SK-N-SH (cell line): ENCODE data around the gene NOP9. TPM values are rescaled to one million over a fixed set of nuclear protein-coding genes. Genes with fewer than 3 reads are reported as not detected.

Experiments
- CTCF ChIA-PET: fragments of 300-600, 350-600 bp; formaldehyde crosslinking; extraction: SDS; loops from one replicate; lab custom pipeline; 2021; lab: Yijun Ruan, JAX
- POLR2A ChIA-PET: fragments of 350-600 bp; sonication (Branson Sonifier 250); formaldehyde crosslinking; extraction: SDS; loops from one replicate; lab custom pipeline; 2020; ENCODE audit warnings: antibody characterized with exemption, inconsistent platforms; lab: Yijun Ruan, JAX
- DNase-seq: peaks from one replicate; pipeline ENCODE4 v3.0.0; 2012
- H2AFZ ChIP-seq: fragments of 200-600 bp; sonication (generic); 2 replicates; pipeline ENCODE4 v1.8.1; 2016; ENCODE audit warnings: antibody characterized with exemption, mild to moderate bottlenecking, low read depth
- H3F3A ChIP-seq: fragments of 200-600 bp; sonication (generic); replicated peaks from 2 replicates; pipeline ENCODE3; 2016; ENCODE audit warnings: antibody characterized with exemption, mild to moderate bottlenecking; ENCODE audit not compliant: insufficient read depth
- H3K27ac ChIP-seq, 2 experiments: fragments of 200-500 bp in 1 of 2; fragments of 200-600 bp in 1 of 2; sonication (Bioruptor generic) in 1 of 2; sonication (generic), shearing (Covaris generic) in 1 of 2; 2 replicates each; pipeline versions ENCODE4 v1.5.1 to v1.6.1; 2014 to 2016; ENCODE audit warnings: low read depth in 2 of 2, inconsistent platforms in 1 of 2, low read length in 1 of 2, mild to moderate bottlenecking in 1 of 2, mixed read lengths in 1 of 2
- H3K27me3 ChIP-seq: fragments of 200-600 bp; sonication (generic), shearing (Covaris generic); 2 replicates; pipeline ENCODE4 v1.6.1; 2016; ENCODE audit warnings: mixed run types; ENCODE audit not compliant: insufficient read depth
- H3K36me3 ChIP-seq, 2 experiments: fragments of 200-500 bp in 1 of 2; fragments of 200-600 bp in 1 of 2; sonication (Bioruptor generic) in 1 of 2; sonication (generic) in 1 of 2; replicated peaks in 1 of 2; 2 replicates each; pipeline versions ENCODE3 to v1.5.1; 2014 to 2016; ENCODE audit warnings: low read length in 1 of 2, mild to moderate bottlenecking in 1 of 2; ENCODE audit not compliant: insufficient read depth in 2 of 2, control insufficient read depth in 1 of 2
- H3K4me1 ChIP-seq, 2 experiments: fragments of 200-500 bp in 1 of 2; fragments of 200-600 bp in 1 of 2; sonication (Bioruptor generic) in 1 of 2; sonication (generic), shearing (Covaris generic) in 1 of 2; 2 replicates each; pipeline versions ENCODE4 v1.5.1 to v1.6.1; 2014 to 2016; ENCODE audit warnings: low read depth in 1 of 2, low read length in 1 of 2, mixed run types in 1 of 2; ENCODE audit not compliant: insufficient read depth in 2 of 2, control insufficient read depth in 1 of 2
- H3K4me2 ChIP-seq: fragments of 200-600 bp; sonication (generic), shearing (Covaris generic); 2 replicates; pipeline ENCODE4 v1.6.1; 2017; ENCODE audit warnings: mixed run types
- H3K4me3 ChIP-seq, 2 experiments: fragments of 200-500 bp in 1 of 2; fragments of 200-600 bp in 1 of 2; sonication (Bioruptor generic) in 1 of 2; sonication (generic), shearing (Covaris generic) in 1 of 2; 2 replicates each; pipeline versions ENCODE4 v1.5.1 to v1.8.1; 2014 to 2016; ENCODE audit warnings: low read depth in 2 of 2, inconsistent platforms in 1 of 2, low read length in 1 of 2, mild to moderate bottlenecking in 1 of 2, mixed read lengths in 1 of 2, moderate library complexity in 1 of 2
- H3K79me2 ChIP-seq: fragments of 200-600 bp; sonication (generic); 2 replicates; pipeline ENCODE4 v1.8.1; 2017; ENCODE audit warnings: mild to moderate bottlenecking; ENCODE audit not compliant: insufficient read depth
- H3K9ac ChIP-seq: fragments of 200-600 bp; sonication (generic); 2 replicates; pipeline ENCODE4 v1.6.1; 2017; ENCODE audit warnings: mixed run types
- H3K9me2 ChIP-seq: fragments of 200-600 bp; sonication (generic); 2 replicates; pipeline ENCODE4 v1.6.1; 2017; ENCODE audit warnings: mixed run types
- H3K9me3 ChIP-seq: fragments of 200-600 bp; sonication (generic); 2 replicates; pipeline ENCODE4 v1.6.1; 2017; ENCODE audit warnings: mixed run types, mild to moderate bottlenecking, moderate library complexity
- H4K20me1 ChIP-seq: fragments of 200-600 bp; sonication (generic); 2 replicates; pipeline ENCODE4 v1.6.1; 2017; ENCODE audit warnings: mild to moderate bottlenecking, mixed run types; ENCODE audit not compliant: insufficient read depth
- CHD2 ChIP-seq: fragments of 150-350 bp; IDR thresholded peaks from 2 replicates; pipeline ENCODE4 v1.6.1; 2018; ENCODE audit warnings: low read length; ENCODE audit not compliant: partially characterized antibody
- ELF1 ChIP-seq: IDR thresholded peaks from 2 replicates; pipeline ENCODE4 v1.4.0; 2012
- EP300 ChIP-seq, 2 experiments: IDR thresholded peaks; 2 replicates each; pipeline versions ENCODE4 v1.4.0 to v1.6.1; 2012; ENCODE audit warnings: borderline replicate concordance in 1 of 2, low read depth in 1 of 2, low read length in 1 of 2
- EZH2phosphoT487 ChIP-seq: fragments of 200-600 bp; sonication (generic); IDR thresholded peaks from 2 replicates; pipeline ENCODE4 v1.6.1; 2017; ENCODE audit warnings: low read depth, mixed run types, mild to moderate bottlenecking, antibody characterized with exemption, moderate library complexity, borderline replicate concordance
- FOXJ3 ChIP-seq: sonication (generic); formaldehyde crosslinking; IDR thresholded peaks from 2 replicates; pipeline ENCODE4 v1.5.1; 2020; ENCODE audit warnings: mild to moderate bottlenecking, missing genetic modification reagents
- GABPA ChIP-seq: IDR thresholded peaks from 2 replicates; pipeline ENCODE4 v1.4.0; 2012; ENCODE audit warnings: low read depth, mild to moderate bottlenecking
- IRF3 ChIP-seq: fragments of 150-350 bp; IDR thresholded peaks from 2 replicates; pipeline ENCODE4 v1.6.1; 2016; ENCODE audit warnings: mild to moderate bottlenecking, low read depth, low read length
- JUND ChIP-seq: IDR thresholded peaks from 2 replicates; pipeline ENCODE4 v1.4.0; 2012
- NFIC ChIP-seq: IDR thresholded peaks from 2 replicates; pipeline ENCODE4 v1.4.0; 2012; ENCODE audit warnings: borderline replicate concordance
- POLR2AphosphoS5 ChIP-seq: IDR thresholded peaks from 2 replicates; pipeline ENCODE4 v1.6.1; 2012; ENCODE audit warnings: low read depth, low read length
- RCOR1 ChIP-seq: fragments of 150-350 bp; IDR thresholded peaks from 2 replicates; pipeline ENCODE4 v1.6.1; 2017; ENCODE audit warnings: antibody characterized with exemption, low read length
- RFX5 ChIP-seq: IDR thresholded peaks from 2 replicates; pipeline ENCODE4 v1.6.1; 2012; ENCODE audit warnings: mild to moderate bottlenecking, improper control_type of control experiment, low read length
- RXRA ChIP-seq: IDR thresholded peaks from 2 replicates; pipeline ENCODE4 v1.4.0; 2012; ENCODE audit warnings: low read depth, mild to moderate bottlenecking, borderline replicate concordance
- TAF1 ChIP-seq: IDR thresholded peaks from 2 replicates; pipeline ENCODE4 v1.6.1; 2012; ENCODE audit warnings: low read depth, mild to moderate bottlenecking, low read length, moderate library complexity, borderline replicate concordance
- TCF12 ChIP-seq: IDR thresholded peaks from 2 replicates; pipeline ENCODE4 v1.4.0; 2012
- TEAD4 ChIP-seq: IDR thresholded peaks from 2 replicates; pipeline ENCODE4 v1.4.0; 2012; ENCODE audit warnings: mild to moderate bottlenecking, borderline replicate concordance; ENCODE audit not compliant: insufficient read depth
- WGBS: methylation state at CpG from one replicate; pipeline ENCODE4 v1.1.6; 2017; ENCODE audit warnings: low lambda C conversion rate; 5-methylcytosine and 5-hydroxymethylcytosine counted together
- polyA plus RNA-seq, 3 experiments: library from polyadenylated mRNA; depleted of rRNA; stranded (reverse); fragments of >200 nt; gene quantifications; 2 replicates each; pipeline ENCODE4 v1.2.3, GENCODE V29; 2012
- TF ChIP-seq, protein P1 (sequence below): IDR thresholded peaks from 2 replicates; pipeline ENCODE4 v1.4.0; 2012; ENCODE audit warnings: low read depth
- TF ChIP-seq, protein P2 (sequence below): IDR thresholded peaks from 2 replicates; pipeline ENCODE4; 2012
- TF ChIP-seq, protein P3 (sequence below): fragments of 150-350 bp; IDR thresholded peaks from 2 replicates; pipeline ENCODE4 v1.6.1; 2017; ENCODE audit warnings: antibody characterized with exemption, low read length, low read depth, borderline replicate concordance
- TF ChIP-seq, protein P4 (sequence below): fragments of 200-600 bp; sonication (generic); IDR thresholded peaks from 2 replicates; pipeline ENCODE4 v1.6.1; 2017; ENCODE audit warnings: antibody characterized with exemption, mild to moderate bottlenecking, moderate library complexity

NOP9 gene
- polyA plus RNA-seq, 1 of the 3 experiments (the other 2 are of a cell fraction): 11.9 TPM

DNA sequence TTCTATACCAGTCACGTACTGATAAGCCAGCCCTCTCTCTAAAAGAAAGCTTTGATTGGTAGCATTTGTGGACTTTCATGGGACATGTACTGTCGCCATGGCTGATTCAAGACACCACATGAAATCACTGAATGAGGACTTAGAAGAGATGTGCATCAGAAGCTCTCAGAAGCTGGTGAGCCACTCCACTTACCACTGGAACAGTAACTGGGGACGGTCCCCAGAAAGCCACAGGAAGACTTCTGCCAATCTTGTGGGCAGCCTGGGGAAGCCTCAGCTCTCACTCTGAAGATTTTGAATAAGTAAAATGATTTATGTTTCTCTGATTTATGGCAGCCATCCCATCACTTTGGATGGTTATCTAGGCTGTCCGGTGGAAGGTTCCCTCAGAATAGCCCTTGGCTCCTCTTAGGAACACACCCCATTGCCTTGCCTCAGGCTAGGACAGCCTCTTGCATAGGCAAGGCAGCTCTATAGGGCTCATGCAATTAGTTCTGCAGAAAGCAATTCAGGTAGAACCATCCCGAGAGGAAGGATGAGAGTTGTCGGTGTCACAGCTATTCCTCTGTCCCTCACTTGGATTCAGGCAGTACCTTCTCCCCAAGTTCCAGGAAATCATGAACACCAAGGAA is 9.9 kb upstream of the NOP9 start:
- no peaks in the 10 kb centered on the region for H4K20me1 ChIP-seq
- H3K4me2 ChIP-seq: no peak overlapping the region
- no peaks in the 10 kb centered on the region for H3K79me2 ChIP-seq
- no peaks in the 10 kb centered on the region for H3K9me3 ChIP-seq
- H3K27ac ChIP-seq: no peak overlapping the region
- no peak for DNase-seq
- H3K36me3 ChIP-seq: peaks cover 3 to 32% of the 10 kb centered on the region in 2 experiments
- H3K4me3 ChIP-seq: no peak overlapping the region
- H3K4me1 ChIP-seq: no peaks in the 10 kb centered on the region
- H3F3A ChIP-seq: no peaks in the 10 kb centered on the region
- no peak for TF ChIP-seq TCF12
- no peak for TF ChIP-seq NFIC
- TF ChIP-seq FOXJ3 (CRISPR knock-in tag): no peak
- TF ChIP-seq EP300 (IDR thresholded peaks at IDR 0.05; ENCODE audit: borderline replicate concordance in 1 of 2, low read depth in 1 of 2, low read length in 1 of 2): no peak
- no peak for TF ChIP-seq GABPA
- TF ChIP-seq CHD2: no peak
- TF ChIP-seq ELF1: no peak
- no peak for TF ChIP-seq RXRA
- TF ChIP-seq IRF3: no peak
- TF ChIP-seq EZH2phosphoT487: no peak
- TF ChIP-seq, protein P1, sequence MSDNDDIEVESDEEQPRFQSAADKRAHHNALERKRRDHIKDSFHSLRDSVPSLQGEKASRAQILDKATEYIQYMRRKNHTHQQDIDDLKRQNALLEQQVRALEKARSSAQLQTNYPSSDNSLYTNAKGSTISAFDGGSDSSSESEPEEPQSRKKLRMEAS: no peak
- TF ChIP-seq, protein P2, sequence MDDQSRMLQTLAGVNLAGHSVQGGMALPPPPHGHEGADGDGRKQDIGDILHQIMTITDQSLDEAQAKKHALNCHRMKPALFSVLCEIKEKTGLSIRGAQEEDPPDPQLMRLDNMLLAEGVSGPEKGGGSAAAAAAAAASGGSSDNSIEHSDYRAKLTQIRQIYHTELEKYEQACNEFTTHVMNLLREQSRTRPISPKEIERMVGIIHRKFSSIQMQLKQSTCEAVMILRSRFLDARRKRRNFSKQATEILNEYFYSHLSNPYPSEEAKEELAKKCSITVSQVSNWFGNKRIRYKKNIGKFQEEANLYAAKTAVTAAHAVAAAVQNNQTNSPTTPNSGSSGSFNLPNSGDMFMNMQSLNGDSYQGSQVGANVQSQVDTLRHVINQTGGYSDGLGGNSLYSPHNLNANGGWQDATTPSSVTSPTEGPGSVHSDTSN: no peak
- no peak for TF ChIP-seq TAF1
- TF ChIP-seq RCOR1: no peak
- no peak for TF ChIP-seq TEAD4
- TF ChIP-seq POLR2AphosphoS5: no peak
- TF ChIP-seq, protein P3, sequence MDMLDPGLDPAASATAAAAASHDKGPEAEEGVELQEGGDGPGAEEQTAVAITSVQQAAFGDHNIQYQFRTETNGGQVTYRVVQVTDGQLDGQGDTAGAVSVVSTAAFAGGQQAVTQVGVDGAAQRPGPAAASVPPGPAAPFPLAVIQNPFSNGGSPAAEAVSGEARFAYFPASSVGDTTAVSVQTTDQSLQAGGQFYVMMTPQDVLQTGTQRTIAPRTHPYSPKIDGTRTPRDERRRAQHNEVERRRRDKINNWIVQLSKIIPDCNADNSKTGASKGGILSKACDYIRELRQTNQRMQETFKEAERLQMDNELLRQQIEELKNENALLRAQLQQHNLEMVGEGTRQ: no peak
- TF ChIP-seq RFX5: no peak
- TF ChIP-seq, protein P4, sequence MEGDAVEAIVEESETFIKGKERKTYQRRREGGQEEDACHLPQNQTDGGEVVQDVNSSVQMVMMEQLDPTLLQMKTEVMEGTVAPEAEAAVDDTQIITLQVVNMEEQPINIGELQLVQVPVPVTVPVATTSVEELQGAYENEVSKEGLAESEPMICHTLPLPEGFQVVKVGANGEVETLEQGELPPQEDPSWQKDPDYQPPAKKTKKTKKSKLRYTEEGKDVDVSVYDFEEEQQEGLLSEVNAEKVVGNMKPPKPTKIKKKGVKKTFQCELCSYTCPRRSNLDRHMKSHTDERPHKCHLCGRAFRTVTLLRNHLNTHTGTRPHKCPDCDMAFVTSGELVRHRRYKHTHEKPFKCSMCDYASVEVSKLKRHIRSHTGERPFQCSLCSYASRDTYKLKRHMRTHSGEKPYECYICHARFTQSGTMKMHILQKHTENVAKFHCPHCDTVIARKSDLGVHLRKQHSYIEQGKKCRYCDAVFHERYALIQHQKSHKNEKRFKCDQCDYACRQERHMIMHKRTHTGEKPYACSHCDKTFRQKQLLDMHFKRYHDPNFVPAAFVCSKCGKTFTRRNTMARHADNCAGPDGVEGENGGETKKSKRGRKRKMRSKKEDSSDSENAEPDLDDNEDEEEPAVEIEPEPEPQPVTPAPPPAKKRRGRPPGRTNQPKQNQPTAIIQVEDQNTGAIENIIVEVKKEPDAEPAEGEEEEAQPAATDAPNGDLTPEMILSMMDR: no peak
- TF ChIP-seq JUND: no peak
- H3K27me3 ChIP-seq: no peaks in the 10 kb centered on the region
- POLR2A ChIA-PET: interaction anchor here (0.5 to 0.6 kb wide), 2 partner anchors 18 to 245 kb away, joined by 3 read pairs; partner anchors contain the start of gene RABGGTA
- no peak overlapping the region for H2AFZ ChIP-seq
- H3K9ac ChIP-seq: no peak overlapping the region
- 77% methylated on average over 6 of the region's 6 CpGs for WGBS
- CTCF ChIA-PET: interaction anchor here (1.0 to 6.2 kb wide), 4 partner anchors 9 to 46 kb away, joined by 4 to 43 read pairs (median 20); partner anchors contain the start of genes CIDEB and TINF2
- no peaks in the 10 kb centered on the region for H3K9me2 ChIP-seq
